ENCODE results near the gene DSTYK. TPM values are rescaled to one million over a fixed set of nuclear protein-coding genes. Genes with fewer than 3 reads are reported as not detected.

Gene DSTYK
- total and polyA plus RNA-seq, 2 donors (not counting 3 experiments of a cell fraction or from before 2014, with no cell fraction given) = 3.6 to 8.7 TPM

- H3K27me3 ChIP-seq (ENCODE audit: control insufficient read depth in 2 of 2, insufficient read depth in 2 of 2, low read length in 2 of 2) = peaks cover 0 to 2% of the 10 kb centered on the region in 2 experiments
- intact Hi-C loops (cut with micrococcal nuclease) (no loop called here), dilution Hi-C loops (cut with MboI; ENCODE audit: extremely low pct_ligation_motif_present, low sequenced_read_pairs) (no loop called here)
- FAIRE-seq = no peak
- no peak for DNase-seq (ENCODE audit: low read depth, low spot score)
- no peak overlapping the region for H3K9ac ChIP-seq (replicated peaks; ENCODE audit: extremely low read depth, insufficient read depth, low read length)
- POLR2A ChIA-PET = no interaction called here
- H3K79me2 ChIP-seq (ENCODE audit: control insufficient read depth, insufficient read depth, low read length) = no peaks in the 10 kb centered on the region
- H3K9me3 ChIP-seq (replicated peaks; ENCODE audit: control insufficient read depth, insufficient read depth, low read length) = no peaks in the 10 kb centered on the region
- no peaks in the 10 kb centered on the region for H3K9me1 ChIP-seq (replicated peaks; ENCODE audit: control insufficient read depth, extremely low read depth, insufficient read depth, low read length)
- no peak overlapping the region for H2AFZ ChIP-seq (ENCODE audit: low read depth, low read length)
- H3K36me3 ChIP-seq (ENCODE audit: control insufficient read depth in 2 of 2, extremely low read depth in 1 of 2, insufficient read depth in 2 of 2, low read length in 2 of 2) = no peaks in the 10 kb centered on the region
- no TSS peak for BruUV-seq (replicated peaks)
- H4K20me1 ChIP-seq (replicated peaks; ENCODE audit: control insufficient read depth, extremely low read depth, insufficient read depth, low read length) = no peaks in the 10 kb centered on the region
- H3K4me2 ChIP-seq (ENCODE audit: insufficient read depth, low read length) = no peak overlapping the region
- TF ChIP-seq, protein P1, sequence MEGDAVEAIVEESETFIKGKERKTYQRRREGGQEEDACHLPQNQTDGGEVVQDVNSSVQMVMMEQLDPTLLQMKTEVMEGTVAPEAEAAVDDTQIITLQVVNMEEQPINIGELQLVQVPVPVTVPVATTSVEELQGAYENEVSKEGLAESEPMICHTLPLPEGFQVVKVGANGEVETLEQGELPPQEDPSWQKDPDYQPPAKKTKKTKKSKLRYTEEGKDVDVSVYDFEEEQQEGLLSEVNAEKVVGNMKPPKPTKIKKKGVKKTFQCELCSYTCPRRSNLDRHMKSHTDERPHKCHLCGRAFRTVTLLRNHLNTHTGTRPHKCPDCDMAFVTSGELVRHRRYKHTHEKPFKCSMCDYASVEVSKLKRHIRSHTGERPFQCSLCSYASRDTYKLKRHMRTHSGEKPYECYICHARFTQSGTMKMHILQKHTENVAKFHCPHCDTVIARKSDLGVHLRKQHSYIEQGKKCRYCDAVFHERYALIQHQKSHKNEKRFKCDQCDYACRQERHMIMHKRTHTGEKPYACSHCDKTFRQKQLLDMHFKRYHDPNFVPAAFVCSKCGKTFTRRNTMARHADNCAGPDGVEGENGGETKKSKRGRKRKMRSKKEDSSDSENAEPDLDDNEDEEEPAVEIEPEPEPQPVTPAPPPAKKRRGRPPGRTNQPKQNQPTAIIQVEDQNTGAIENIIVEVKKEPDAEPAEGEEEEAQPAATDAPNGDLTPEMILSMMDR (IDR thresholded peaks at IDR 0.05; ENCODE audit: extremely low read depth in 1 of 2, insufficient read depth in 1 of 2, low read depth in 1 of 2, low read length in 2 of 2) = no peak
- H3K4me1 ChIP-seq (ENCODE audit: control insufficient read depth, extremely low read depth, insufficient read depth, low read length) = peaks cover 10% of the 10 kb centered on the region
- no peak overlapping the region for H3K27ac ChIP-seq (ENCODE audit: insufficient read depth, low read depth, low read length)
- CTCF ChIA-PET = interaction anchor here (0.7 to 1.7 kb wide), 3 partner anchors 23 to 252 kb away, joined by 3 to 5 read pairs (median 3); no protein-coding TSS in a partner anchor
- no peak overlapping the region for H3K4me3 ChIP-seq (replicated peaks in 1 of 3; ENCODE audit: insufficient read depth in 1 of 3, low read depth in 1 of 3, low read length in 3 of 3)
Observed at GRCh38 chr1:205232945-205233397, 21.5 kb upstream of the DSTYK start.

GRCh38 chr1:205232127-205232820, 20.8 kb upstream of the DSTYK start:
- Histone ChIP-seq H3K4me2 (ENCODE audit: insufficient read depth, low read length) (no peak overlapping the region), H4K20me1 (replicated peaks; ENCODE audit: control insufficient read depth, extremely low read depth, insufficient read depth, low read length) (no peaks in the 10 kb centered on the region), H3K79me2 (ENCODE audit: control insufficient read depth, insufficient read depth, low read length) (no peaks in the 10 kb centered on the region), H3K9ac (replicated peaks; ENCODE audit: extremely low read depth, insufficient read depth, low read length) (no peak overlapping the region), H3K9me3 (replicated peaks; ENCODE audit: control insufficient read depth, insufficient read depth, low read length) (no peaks in the 10 kb centered on the region), H3K4me1 (ENCODE audit: control insufficient read depth, extremely low read depth, insufficient read depth, low read length) (peaks cover 13% of the 10 kb centered on the region), H3K9me1 (replicated peaks; ENCODE audit: control insufficient read depth, extremely low read depth, insufficient read depth, low read length) (no peaks in the 10 kb centered on the region), H3K4me3 (replicated peaks in 1 of 3; ENCODE audit: insufficient read depth in 1 of 3, low read depth in 1 of 3, low read length in 3 of 3) (no peak overlapping the region), H3K27ac (ENCODE audit: insufficient read depth, low read depth, low read length) (no peak overlapping the region), H2AFZ (ENCODE audit: low read depth, low read length) (no peak overlapping the region), H3K36me3 (ENCODE audit: control insufficient read depth in 2 of 2, extremely low read depth in 1 of 2, insufficient read depth in 2 of 2, low read length in 2 of 2) (no peaks in the 10 kb centered on the region), H3K27me3 (ENCODE audit: control insufficient read depth in 2 of 2, insufficient read depth in 2 of 2, low read length in 2 of 2) (peaks cover 0 to 2% of the 10 kb centered on the region in 2 experiments)
- TF ChIP-seq POLR2A (IDR thresholded peaks at IDR 0.05; ENCODE audit: low read depth, low read length) (no peak), JUN (IDR thresholded peaks at IDR 0.05; ENCODE audit: borderline replicate concordance, insufficient read depth, insufficient read length, low read depth) (no peak), MYC (IDR thresholded peaks at IDR 0.05; ENCODE audit: low read depth, low read length) (no peak), MAX (IDR thresholded peaks at IDR 0.05; ENCODE audit: insufficient read depth, insufficient read length) (no peak), EZH2 (IDR thresholded peaks at IDR 0.05; ENCODE audit: borderline replicate concordance, low read depth, low read length, severe bottlenecking) (no peak)
- TF ChIP-seq, protein P1 (IDR thresholded peaks at IDR 0.05; ENCODE audit: extremely low read depth in 1 of 2, insufficient read depth in 1 of 2, low read depth in 1 of 2, low read length in 2 of 2) = no peak
- no TSS peak for BruUV-seq (replicated peaks)
- DNase-seq (ENCODE audit: low read depth, low spot score) = no peak
- ChIA-PET CTCF (interaction anchor here (1.7 kb wide), 1 partner anchor 24 kb away, joined by 5 read pairs; no protein-coding TSS in a partner anchor), POLR2A (no interaction called here)
- dilution Hi-C loops (cut with MboI; ENCODE audit: extremely low pct_ligation_motif_present, low sequenced_read_pairs) = no loop called here
- intact Hi-C loops (cut with micrococcal nuclease) = no loop called here
- no peak for FAIRE-seq
